GM23338 (cell line): Measurements from ENCODE around the gene FHAD1. TPM values are rescaled to one million over a fixed set of nuclear protein-coding genes. Genes with fewer than 3 reads are reported as not detected.

Experiments used
- ATAC-seq: fragments of 200-7000 bp; cut with Tn5 transposase; 3 replicates; pipeline ENCODE4 v1.9.1; 2020
- DNase-seq: peaks from one replicate; pipeline ENCODE4 v3.0.0-alpha.2; 2015; ENCODE audit warnings: low spot score
- H2AFZ ChIP-seq: fragments of 200-600 bp; sonication (generic); 2 replicates; pipeline ENCODE4 v1.8.0; 2016; ENCODE audit warnings: antibody characterized with exemption, mild to moderate bottlenecking, moderate library complexity
- H3F3A ChIP-seq: fragments of 200-600 bp; sonication (generic); replicated peaks from 2 replicates; pipeline ENCODE4 v1.8.0; 2017; ENCODE audit warnings: antibody characterized with exemption, mixed run types, low read depth
- H3K27ac ChIP-seq: fragments of 200-600 bp; sonication (generic); 2 replicates; pipeline ENCODE4 v1.6.1; 2016; ENCODE audit warnings: low read depth
- H3K27me3 ChIP-seq: fragments of 200-600 bp; sonication (generic); 2 replicates; pipeline ENCODE4 v1.8.0; 2016; ENCODE audit warnings: mild to moderate bottlenecking, mixed run types, moderate library complexity; ENCODE audit not compliant: insufficient read depth
- H3K36me3 ChIP-seq: fragments of 200-600 bp; sonication (generic); 2 replicates; pipeline ENCODE4 v1.8.0; 2016; ENCODE audit warnings: mild to moderate bottlenecking; ENCODE audit not compliant: insufficient read depth
- H3K4me1 ChIP-seq: fragments of 200-600 bp; sonication (generic); 2 replicates; pipeline ENCODE4 v1.8.0; 2016; ENCODE audit warnings: mild to moderate bottlenecking, moderate library complexity; ENCODE audit not compliant: insufficient read depth
- H3K4me2 ChIP-seq: fragments of 200-600 bp; sonication (generic); 2 replicates; pipeline ENCODE4 v1.7.1; 2017; ENCODE audit warnings: mixed run types
- H3K4me3 ChIP-seq: fragments of 200-600 bp; sonication (generic); 2 replicates; pipeline ENCODE4 v1.6.1; 2016; ENCODE audit warnings: mixed run types
- H3K79me2 ChIP-seq: fragments of 200-600 bp; sonication (generic); replicated peaks from 2 replicates; pipeline ENCODE4 v1.8.0; 2017; ENCODE audit warnings: mild to moderate bottlenecking; ENCODE audit not compliant: insufficient read depth
- H3K9me2 ChIP-seq: fragments of 200-600 bp; sonication (generic); 2 replicates; pipeline ENCODE4 v1.8.0; 2017; ENCODE audit not compliant: insufficient read depth
- H4K20me1 ChIP-seq: fragments of 200-600 bp; sonication (generic); replicated peaks from 2 replicates; pipeline ENCODE4 v1.8.0; 2017; ENCODE audit warnings: mild to moderate bottlenecking; ENCODE audit not compliant: insufficient read depth
- H3K27ac Mint-ChIP-seq: 2 replicates; pipeline ENCODE4 v1.8.0; 2020; ENCODE audit warnings: inconsistent platforms, mild to moderate bottlenecking, moderate library complexity, mixed read lengths
- H3K27me3 Mint-ChIP-seq: 3 replicates; pipeline ENCODE4 v1.8.0; 2022; ENCODE audit warnings: low read depth, mild to moderate bottlenecking, moderate library complexity, mixed read lengths, inconsistent platforms; ENCODE audit not compliant: insufficient read depth, poor library complexity
- H3K36me3 Mint-ChIP-seq: 3 replicates; pipeline ENCODE4 v1.8.0; 2021; ENCODE audit warnings: low read depth, mild to moderate bottlenecking, inconsistent platforms, moderate library complexity, mixed read lengths
- H3K4me1 Mint-ChIP-seq: 3 replicates; pipeline ENCODE4 v1.8.0; 2020; ENCODE audit warnings: mild to moderate bottlenecking, inconsistent platforms, mixed read lengths
- H3K4me3 Mint-ChIP-seq: 3 replicates; pipeline ENCODE4 v1.8.0; 2021; ENCODE audit warnings: moderate library complexity, mild to moderate bottlenecking, inconsistent platforms, mixed read lengths
- H3K9me3 Mint-ChIP-seq: 3 replicates; pipeline ENCODE4 v1.8.0; 2020; ENCODE audit warnings: moderate library complexity, mild to moderate bottlenecking, inconsistent platforms, mixed read lengths
- EZH2phosphoT487 ChIP-seq: fragments of 200-600 bp; sonication (generic); IDR thresholded peaks from one replicate; pipeline ENCODE4 v1.8.1; 2018; ENCODE audit warnings: antibody characterized with exemption; ENCODE audit not compliant: unreplicated experiment
- JUNB ChIP-seq: IDR thresholded peaks from one replicate; pipeline ENCODE4 v1.6.1; 2016; ENCODE audit warnings: antibody characterized with exemption; ENCODE audit not compliant: unreplicated experiment
- NANOG ChIP-seq: IDR thresholded peaks from 2 replicates; pipeline ENCODE4 v1.6.1; 2016; ENCODE audit warnings: antibody characterized with exemption, borderline replicate concordance
- POLR2AphosphoS5 ChIP-seq: IDR thresholded peaks from 2 replicates; pipeline ENCODE4 v1.6.1; 2016; ENCODE audit warnings: antibody characterized with exemption, low read depth
- ZNF331 ChIP-seq: fragments of 250-450 bp; sonication (Bioruptor Pico); IDR thresholded peaks from 2 replicates; pipeline ENCODE4 v1.5.0; 2020; ENCODE audit warnings: low read depth, mild to moderate bottlenecking, moderate library complexity
- polyA plus RNA-seq: library from polyadenylated mRNA; unstranded; fragments of >200 nt; fragmentation: Nextera tagmentation; extraction: Ambion mirVana; gene quantifications from 2 replicates; pipeline ENCODE4 v1.2.1, GENCODE V29; 2016
- total RNA-seq: library from RNA; depleted of rRNA; stranded (reverse); fragments of >200 nt; shearing (Covaris generic); gene quantifications from 2 replicates; pipeline ENCODE4 v1.2.3, GENCODE V29; 2014
- TF ChIP-seq, protein P1 (sequence below), 2 experiments: fragments of 200-600 bp in 1 of 2; sonication (generic) in 1 of 2; conservative IDR thresholded peaks; 2 replicates each; pipeline versions ENCODE4 v1.5.1 to v1.6.1; 2016 to 2017; ENCODE audit warnings: antibody characterized with exemption in 2 of 2, low read depth in 2 of 2, mild to moderate bottlenecking in 2 of 2, moderate library complexity in 1 of 2
- TF ChIP-seq, protein P2 (sequence below): fragments of 250-450 bp; sonication (Bioruptor Pico); IDR thresholded peaks from 2 replicates; pipeline ENCODE4 v1.5.0; 2020; ENCODE audit warnings: mild to moderate bottlenecking, moderate library complexity
- TF ChIP-seq, protein P3 (sequence below): IDR thresholded peaks from 2 replicates; pipeline ENCODE4 v1.6.1; 2016; ENCODE audit warnings: antibody characterized with exemption
- TF ChIP-seq, protein P4 (sequence below): IDR thresholded peaks from one replicate; pipeline ENCODE4 v1.6.1; 2018; ENCODE audit warnings: antibody characterized with exemption; ENCODE audit not compliant: unreplicated experiment

Gene FHAD1
- total and polyA plus RNA-seq, 2 experiments from 2014 or later = 1.8 to 3.3 TPM

DNA sequence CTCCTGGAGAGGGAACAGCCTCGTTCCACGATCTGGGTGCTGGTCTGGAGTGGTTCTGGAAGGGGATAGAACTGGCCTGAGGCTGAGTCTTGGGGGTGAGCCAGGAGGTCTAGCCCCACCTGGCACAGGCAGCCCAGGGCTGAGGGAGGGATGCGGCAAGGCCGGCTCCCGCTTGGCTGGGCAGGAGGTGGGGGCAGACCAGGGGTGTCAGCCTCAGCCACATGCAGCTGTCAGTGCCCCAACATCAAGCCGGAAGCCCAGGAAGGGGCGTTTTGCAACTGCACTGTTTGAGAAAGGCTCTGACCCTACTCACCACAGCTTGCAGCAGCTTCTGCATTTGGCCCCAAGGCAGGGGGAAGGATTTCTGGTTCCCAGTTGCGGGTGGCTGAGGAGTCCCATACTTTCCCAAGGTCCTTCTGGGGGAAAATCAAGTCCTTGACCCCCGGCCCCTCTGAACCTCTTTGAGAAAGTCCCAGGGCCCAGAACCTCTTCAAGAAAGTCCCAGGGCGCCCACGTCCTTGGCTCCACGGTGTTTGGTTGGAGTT is 164.6 kb downstream of the FHAD1 start:
- no peak for DNase-seq
- Histone ChIP-seq H3K27me3 (peaks cover 24% of the 10 kb centered on the region), H3K4me2 (no peak overlapping the region), H3K79me2 (no peaks in the 10 kb centered on the region), H3K9me2 (no peaks in the 10 kb centered on the region), H2AFZ (no peak overlapping the region), H3K36me3 (no peaks in the 10 kb centered on the region), H4K20me1 (no peaks in the 10 kb centered on the region), H3F3A (no peaks in the 10 kb centered on the region), H3K27ac (no peak overlapping the region), H3K4me3 (no peak overlapping the region), H3K4me1 (peaks cover 10% of the 10 kb centered on the region)
- H3K4me3 Mint-ChIP-seq = peak overlapping the region; percentile 44
- H3K9me3 Mint-ChIP-seq = no peaks in the 10 kb centered on the region; the same call in 2 of the 3 replicates
- ATAC-seq = no peak
- peaks cover 25% of the 10 kb centered on the region for H3K27me3 Mint-ChIP-seq
- TF ChIP-seq ZNF331 (CRISPR knock-in tag) (no peak), POLR2AphosphoS5 (no peak), EZH2phosphoT487 (no peak), NANOG (no peak), JUNB (no peak)
- TF ChIP-seq, protein P1, sequence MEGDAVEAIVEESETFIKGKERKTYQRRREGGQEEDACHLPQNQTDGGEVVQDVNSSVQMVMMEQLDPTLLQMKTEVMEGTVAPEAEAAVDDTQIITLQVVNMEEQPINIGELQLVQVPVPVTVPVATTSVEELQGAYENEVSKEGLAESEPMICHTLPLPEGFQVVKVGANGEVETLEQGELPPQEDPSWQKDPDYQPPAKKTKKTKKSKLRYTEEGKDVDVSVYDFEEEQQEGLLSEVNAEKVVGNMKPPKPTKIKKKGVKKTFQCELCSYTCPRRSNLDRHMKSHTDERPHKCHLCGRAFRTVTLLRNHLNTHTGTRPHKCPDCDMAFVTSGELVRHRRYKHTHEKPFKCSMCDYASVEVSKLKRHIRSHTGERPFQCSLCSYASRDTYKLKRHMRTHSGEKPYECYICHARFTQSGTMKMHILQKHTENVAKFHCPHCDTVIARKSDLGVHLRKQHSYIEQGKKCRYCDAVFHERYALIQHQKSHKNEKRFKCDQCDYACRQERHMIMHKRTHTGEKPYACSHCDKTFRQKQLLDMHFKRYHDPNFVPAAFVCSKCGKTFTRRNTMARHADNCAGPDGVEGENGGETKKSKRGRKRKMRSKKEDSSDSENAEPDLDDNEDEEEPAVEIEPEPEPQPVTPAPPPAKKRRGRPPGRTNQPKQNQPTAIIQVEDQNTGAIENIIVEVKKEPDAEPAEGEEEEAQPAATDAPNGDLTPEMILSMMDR (conservative IDR thresholded peaks at IDR 0.05; ENCODE audit: low read depth in 2 of 2) = no peak
- TF ChIP-seq, protein P2, sequence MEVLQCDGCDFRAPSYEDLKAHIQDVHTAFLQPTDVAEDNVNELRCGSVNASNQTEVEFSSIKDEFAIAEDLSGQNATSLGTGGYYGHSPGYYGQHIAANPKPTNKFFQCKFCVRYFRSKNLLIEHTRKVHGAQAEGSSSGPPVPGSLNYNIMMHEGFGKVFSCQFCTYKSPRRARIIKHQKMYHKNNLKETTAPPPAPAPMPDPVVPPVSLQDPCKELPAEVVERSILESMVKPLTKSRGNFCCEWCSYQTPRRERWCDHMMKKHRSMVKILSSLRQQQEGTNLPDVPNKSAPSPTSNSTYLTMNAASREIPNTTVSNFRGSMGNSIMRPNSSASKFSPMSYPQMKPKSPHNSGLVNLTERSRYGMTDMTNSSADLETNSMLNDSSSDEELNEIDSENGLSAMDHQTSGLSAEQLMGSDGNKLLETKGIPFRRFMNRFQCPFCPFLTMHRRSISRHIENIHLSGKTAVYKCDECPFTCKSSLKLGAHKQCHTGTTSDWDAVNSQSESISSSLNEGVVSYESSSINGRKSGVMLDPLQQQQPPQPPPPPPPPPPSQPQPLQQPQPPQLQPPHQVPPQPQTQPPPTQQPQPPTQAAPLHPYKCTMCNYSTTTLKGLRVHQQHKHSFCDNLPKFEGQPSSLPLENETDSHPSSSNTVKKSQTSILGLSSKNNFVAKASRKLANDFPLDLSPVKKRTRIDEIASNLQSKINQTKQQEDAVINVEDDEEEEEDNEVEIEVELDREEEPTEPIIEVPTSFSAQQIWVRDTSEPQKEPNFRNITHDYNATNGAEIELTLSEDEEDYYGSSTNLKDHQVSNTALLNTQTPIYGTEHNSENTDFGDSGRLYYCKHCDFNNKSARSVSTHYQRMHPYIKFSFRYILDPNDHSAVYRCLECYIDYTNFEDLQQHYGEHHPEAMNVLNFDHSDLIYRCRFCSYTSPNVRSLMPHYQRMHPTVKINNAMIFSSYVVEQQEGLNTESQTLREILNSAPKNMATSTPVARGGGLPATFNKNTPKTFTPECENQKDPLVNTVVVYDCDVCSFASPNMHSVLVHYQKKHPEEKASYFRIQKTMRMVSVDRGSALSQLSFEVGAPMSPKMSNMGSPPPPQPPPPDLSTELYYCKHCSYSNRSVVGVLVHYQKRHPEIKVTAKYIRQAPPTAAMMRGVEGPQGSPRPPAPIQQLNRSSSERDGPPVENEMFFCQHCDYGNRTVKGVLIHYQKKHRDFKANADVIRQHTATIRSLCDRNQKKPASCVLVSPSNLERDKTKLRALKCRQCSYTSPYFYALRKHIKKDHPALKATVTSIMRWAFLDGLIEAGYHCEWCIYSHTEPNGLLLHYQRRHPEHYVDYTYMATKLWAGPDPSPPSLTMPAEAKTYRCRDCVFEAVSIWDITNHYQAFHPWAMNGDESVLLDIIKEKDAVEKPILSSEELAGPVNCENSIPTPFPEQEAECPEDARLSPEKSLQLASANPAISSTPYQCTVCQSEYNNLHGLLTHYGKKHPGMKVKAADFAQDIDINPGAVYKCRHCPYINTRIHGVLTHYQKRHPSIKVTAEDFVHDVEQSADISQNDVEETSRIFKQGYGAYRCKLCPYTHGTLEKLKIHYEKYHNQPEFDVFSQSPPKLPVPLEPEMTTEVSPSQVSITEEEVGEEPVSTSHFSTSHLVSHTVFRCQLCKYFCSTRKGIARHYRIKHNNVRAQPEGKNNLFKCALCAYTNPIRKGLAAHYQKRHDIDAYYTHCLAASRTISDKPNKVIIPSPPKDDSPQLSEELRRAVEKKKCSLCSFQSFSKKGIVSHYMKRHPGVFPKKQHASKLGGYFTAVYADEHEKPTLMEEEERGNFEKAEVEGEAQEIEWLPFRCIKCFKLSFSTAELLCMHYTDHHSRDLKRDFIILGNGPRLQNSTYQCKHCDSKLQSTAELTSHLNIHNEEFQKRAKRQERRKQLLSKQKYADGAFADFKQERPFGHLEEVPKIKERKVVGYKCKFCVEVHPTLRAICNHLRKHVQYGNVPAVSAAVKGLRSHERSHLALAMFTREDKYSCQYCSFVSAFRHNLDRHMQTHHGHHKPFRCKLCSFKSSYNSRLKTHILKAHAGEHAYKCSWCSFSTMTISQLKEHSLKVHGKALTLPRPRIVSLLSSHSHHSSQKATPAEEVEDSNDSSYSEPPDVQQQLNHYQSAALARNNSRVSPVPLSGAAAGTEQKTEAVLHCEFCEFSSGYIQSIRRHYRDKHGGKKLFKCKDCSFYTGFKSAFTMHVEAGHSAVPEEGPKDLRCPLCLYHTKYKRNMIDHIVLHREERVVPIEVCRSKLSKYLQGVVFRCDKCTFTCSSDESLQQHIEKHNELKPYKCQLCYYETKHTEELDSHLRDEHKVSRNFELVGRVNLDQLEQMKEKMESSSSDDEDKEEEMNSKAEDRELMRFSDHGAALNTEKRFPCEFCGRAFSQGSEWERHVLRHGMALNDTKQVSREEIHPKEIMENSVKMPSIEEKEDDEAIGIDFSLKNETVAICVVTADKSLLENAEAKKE = no peak
- TF ChIP-seq, protein P3, sequence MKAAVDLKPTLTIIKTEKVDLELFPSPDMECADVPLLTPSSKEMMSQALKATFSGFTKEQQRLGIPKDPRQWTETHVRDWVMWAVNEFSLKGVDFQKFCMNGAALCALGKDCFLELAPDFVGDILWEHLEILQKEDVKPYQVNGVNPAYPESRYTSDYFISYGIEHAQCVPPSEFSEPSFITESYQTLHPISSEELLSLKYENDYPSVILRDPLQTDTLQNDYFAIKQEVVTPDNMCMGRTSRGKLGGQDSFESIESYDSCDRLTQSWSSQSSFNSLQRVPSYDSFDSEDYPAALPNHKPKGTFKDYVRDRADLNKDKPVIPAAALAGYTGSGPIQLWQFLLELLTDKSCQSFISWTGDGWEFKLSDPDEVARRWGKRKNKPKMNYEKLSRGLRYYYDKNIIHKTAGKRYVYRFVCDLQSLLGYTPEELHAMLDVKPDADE = no peak
- TF ChIP-seq, protein P4, sequence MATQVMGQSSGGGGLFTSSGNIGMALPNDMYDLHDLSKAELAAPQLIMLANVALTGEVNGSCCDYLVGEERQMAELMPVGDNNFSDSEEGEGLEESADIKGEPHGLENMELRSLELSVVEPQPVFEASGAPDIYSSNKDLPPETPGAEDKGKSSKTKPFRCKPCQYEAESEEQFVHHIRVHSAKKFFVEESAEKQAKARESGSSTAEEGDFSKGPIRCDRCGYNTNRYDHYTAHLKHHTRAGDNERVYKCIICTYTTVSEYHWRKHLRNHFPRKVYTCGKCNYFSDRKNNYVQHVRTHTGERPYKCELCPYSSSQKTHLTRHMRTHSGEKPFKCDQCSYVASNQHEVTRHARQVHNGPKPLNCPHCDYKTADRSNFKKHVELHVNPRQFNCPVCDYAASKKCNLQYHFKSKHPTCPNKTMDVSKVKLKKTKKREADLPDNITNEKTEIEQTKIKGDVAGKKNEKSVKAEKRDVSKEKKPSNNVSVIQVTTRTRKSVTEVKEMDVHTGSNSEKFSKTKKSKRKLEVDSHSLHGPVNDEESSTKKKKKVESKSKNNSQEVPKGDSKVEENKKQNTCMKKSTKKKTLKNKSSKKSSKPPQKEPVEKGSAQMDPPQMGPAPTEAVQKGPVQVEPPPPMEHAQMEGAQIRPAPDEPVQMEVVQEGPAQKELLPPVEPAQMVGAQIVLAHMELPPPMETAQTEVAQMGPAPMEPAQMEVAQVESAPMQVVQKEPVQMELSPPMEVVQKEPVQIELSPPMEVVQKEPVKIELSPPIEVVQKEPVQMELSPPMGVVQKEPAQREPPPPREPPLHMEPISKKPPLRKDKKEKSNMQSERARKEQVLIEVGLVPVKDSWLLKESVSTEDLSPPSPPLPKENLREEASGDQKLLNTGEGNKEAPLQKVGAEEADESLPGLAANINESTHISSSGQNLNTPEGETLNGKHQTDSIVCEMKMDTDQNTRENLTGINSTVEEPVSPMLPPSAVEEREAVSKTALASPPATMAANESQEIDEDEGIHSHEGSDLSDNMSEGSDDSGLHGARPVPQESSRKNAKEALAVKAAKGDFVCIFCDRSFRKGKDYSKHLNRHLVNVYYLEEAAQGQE = no peak
- H3K27ac Mint-ChIP-seq = no peak overlapping the region
- peaks cover 25% of the 10 kb centered on the region for H3K4me1 Mint-ChIP-seq
- H3K36me3 Mint-ChIP-seq = no peaks in the 10 kb centered on the region
